ENCODE results near the gene ZNF653. TPM values are rescaled to one million over a fixed set of nuclear protein-coding genes. Genes with fewer than 3 reads are reported as not detected.
"Not testable (repeated sequence)": the region's sequence is repeated elsewhere in the genome, so short reads cannot be mapped to it uniquely, and the experiment has no call there.

The ZNF653 gene
- total RNA-seq, 2 experiments from 2014 or later = 14.1 to 21.5 TPM

DNA sequence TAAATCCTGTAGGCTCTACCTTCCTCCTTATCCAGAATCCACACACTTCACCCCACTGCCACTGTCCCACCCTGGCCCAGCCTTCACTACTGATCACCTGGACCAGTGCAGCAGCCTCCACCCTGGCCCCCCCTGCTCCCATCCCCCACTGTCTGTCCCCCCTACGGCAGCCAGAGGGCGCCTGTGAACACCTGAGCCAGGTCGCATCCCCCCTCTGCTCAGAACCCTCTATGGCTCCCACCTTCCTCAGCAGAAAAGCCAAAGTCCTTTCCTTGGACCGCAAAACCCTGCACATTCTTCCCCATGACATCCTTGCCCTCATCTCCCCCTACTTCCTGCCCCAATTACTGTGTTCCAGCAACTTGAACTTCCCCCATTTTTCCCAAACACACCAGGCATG, 45.4 kb downstream of the ZNF653 start:
- H3K4me3 ChIP-seq (ENCODE audit: low read depth, low read length, poor library complexity, severe bottlenecking) = no peak overlapping the region
- TF ChIP-seq, protein P1, sequence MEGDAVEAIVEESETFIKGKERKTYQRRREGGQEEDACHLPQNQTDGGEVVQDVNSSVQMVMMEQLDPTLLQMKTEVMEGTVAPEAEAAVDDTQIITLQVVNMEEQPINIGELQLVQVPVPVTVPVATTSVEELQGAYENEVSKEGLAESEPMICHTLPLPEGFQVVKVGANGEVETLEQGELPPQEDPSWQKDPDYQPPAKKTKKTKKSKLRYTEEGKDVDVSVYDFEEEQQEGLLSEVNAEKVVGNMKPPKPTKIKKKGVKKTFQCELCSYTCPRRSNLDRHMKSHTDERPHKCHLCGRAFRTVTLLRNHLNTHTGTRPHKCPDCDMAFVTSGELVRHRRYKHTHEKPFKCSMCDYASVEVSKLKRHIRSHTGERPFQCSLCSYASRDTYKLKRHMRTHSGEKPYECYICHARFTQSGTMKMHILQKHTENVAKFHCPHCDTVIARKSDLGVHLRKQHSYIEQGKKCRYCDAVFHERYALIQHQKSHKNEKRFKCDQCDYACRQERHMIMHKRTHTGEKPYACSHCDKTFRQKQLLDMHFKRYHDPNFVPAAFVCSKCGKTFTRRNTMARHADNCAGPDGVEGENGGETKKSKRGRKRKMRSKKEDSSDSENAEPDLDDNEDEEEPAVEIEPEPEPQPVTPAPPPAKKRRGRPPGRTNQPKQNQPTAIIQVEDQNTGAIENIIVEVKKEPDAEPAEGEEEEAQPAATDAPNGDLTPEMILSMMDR (conservative IDR thresholded peaks at IDR 0.05; ENCODE audit: low read length) = peak; percentile 54
- TF ChIP-seq EZH2phosphoT487 (IDR thresholded peaks at IDR 0.05; ENCODE audit: borderline replicate concordance, low read depth, low read length) = no peak
- ChIA-PET POLR2A (no interaction called here), CTCF (ENCODE audit: unreplicated experiment) (no interaction called here)
- H2AFZ ChIP-seq (ENCODE audit: low read length) = no peak overlapping the region
- no peaks in the 10 kb centered on the region for H3K9me2 ChIP-seq (ENCODE audit: insufficient read depth, low read length)
- no peak overlapping the region for H3K27ac ChIP-seq (ENCODE audit: low read depth, low read length, poor library complexity, severe bottlenecking)
- intact Hi-C loops (cut with micrococcal nuclease; ENCODE audit: unreplicated experiment) = no loop called here
- no peaks in the 10 kb centered on the region for H3K9me3 ChIP-seq (ENCODE audit: low read length)
- H3K36me3 ChIP-seq (ENCODE audit: insufficient read depth, low read length) = no peaks in the 10 kb centered on the region
- no peaks in the 10 kb centered on the region for H3K4me1 ChIP-seq (ENCODE audit: insufficient read depth, low read length, poor library complexity, severe bottlenecking)
- BruUV-seq (replicated peaks) = no TSS peak
- H4K20me1 ChIP-seq (ENCODE audit: insufficient read depth, low read length) = no peaks in the 10 kb centered on the region
- H3K79me2 ChIP-seq (ENCODE audit: insufficient read depth, low read depth, low read length) = no peaks in the 10 kb centered on the region
- no peak overlapping the region for H3K4me2 ChIP-seq (ENCODE audit: low read length)
- DNase-seq (ENCODE audit: low spot score) = no peak

DNA sequence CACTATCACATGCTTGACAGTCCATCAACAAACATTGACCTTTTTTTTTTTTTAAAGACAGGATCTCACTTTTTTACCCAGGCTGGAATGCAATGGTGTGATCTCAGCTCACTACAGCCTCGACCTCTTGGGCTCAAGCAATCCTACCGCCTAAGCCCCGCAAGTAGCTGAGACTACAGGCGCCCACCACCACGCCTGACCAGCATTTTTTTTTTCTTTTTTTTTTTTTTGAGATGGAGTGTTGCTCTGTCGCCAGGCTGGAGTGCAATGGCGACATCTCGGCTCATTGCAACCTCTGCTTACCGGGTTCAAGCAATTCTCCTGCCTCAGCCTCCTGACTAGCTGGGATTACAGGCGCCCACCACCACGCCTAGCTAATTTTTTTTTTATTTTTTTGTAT, 46.7 kb downstream of the ZNF653 start:
- H3K9me2 ChIP-seq (ENCODE audit: insufficient read depth, low read length); BruUV-seq (replicated peaks); H3K36me3 ChIP-seq (ENCODE audit: insufficient read depth, low read length); H3K9me3 ChIP-seq (ENCODE audit: low read length); DNase-seq (ENCODE audit: low spot score); H3K27ac ChIP-seq (ENCODE audit: low read depth, low read length, poor library complexity, severe bottlenecking); H4K20me1 ChIP-seq (ENCODE audit: insufficient read depth, low read length); H3K4me2 ChIP-seq (ENCODE audit: low read length); intact Hi-C loops (cut with micrococcal nuclease; ENCODE audit: unreplicated experiment); H3K79me2 ChIP-seq (ENCODE audit: insufficient read depth, low read depth, low read length); CTCF ChIA-PET (ENCODE audit: unreplicated experiment); H2AFZ ChIP-seq (ENCODE audit: low read length); H3K4me1 ChIP-seq (ENCODE audit: insufficient read depth, low read length, poor library complexity, severe bottlenecking); H3K4me3 ChIP-seq (ENCODE audit: low read depth, low read length, poor library complexity, severe bottlenecking): not testable (repeated sequence)
- POLR2A ChIA-PET = interaction anchor here (0.7 kb wide), 1 partner anchor 59 kb away, joined by 3 read pairs; no protein-coding TSS in a partner anchor

DNA sequence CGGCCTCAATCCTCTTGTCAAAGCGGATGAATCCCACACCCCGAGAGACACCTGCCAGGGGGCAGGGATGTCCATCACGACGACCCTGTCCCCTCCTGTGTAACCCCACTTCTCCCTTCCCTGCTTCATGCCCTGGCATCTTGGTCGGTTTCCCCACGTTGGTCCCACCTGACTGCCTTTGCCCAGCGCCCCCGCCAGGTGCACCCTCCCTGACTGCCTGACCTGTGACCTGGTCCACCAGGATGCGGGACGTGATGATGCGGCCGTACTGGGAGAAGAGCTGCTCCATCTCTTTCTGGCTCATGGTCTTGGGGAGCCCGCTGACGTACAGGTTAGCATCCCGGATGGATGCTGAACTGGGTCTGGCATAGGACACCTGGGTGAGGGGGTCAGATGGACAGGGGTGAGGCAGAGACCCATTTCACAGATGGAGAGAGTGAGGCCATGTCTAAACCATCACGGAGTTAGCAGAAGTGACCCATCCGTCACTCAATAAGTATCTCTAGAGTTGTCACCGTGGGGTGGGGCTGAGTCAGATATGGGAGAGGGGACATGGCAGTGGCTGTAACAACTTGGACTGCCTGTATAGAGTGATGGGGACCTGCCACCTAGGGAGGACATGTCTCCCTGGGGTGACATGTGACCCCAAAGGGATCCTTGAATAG, 47.3 kb downstream of the ZNF653 start:
- Histone ChIP-seq H2AFZ (ENCODE audit: low read length) (no peak overlapping the region), H3K4me2 (ENCODE audit: low read length) (no peak overlapping the region), H3K27ac (ENCODE audit: low read depth, low read length, poor library complexity, severe bottlenecking) (no peak overlapping the region), H3K36me3 (ENCODE audit: insufficient read depth, low read length) (no peaks in the 10 kb centered on the region), H3K4me1 (ENCODE audit: insufficient read depth, low read length, poor library complexity, severe bottlenecking) (no peaks in the 10 kb centered on the region), H3K79me2 (ENCODE audit: insufficient read depth, low read depth, low read length) (no peaks in the 10 kb centered on the region), H3K9me2 (ENCODE audit: insufficient read depth, low read length) (no peaks in the 10 kb centered on the region), H4K20me1 (ENCODE audit: insufficient read depth, low read length) (no peaks in the 10 kb centered on the region), H3K4me3 (ENCODE audit: low read depth, low read length, poor library complexity, severe bottlenecking) (no peak overlapping the region), H3K9me3 (ENCODE audit: low read length) (no peaks in the 10 kb centered on the region)
- no TSS peak for BruUV-seq (replicated peaks)
- POLR2A ChIA-PET = interaction anchor here (0.7 kb wide), 1 partner anchor 59 kb away, joined by 3 read pairs; no protein-coding TSS in a partner anchor
- TF ChIP-seq EZH2phosphoT487 (IDR thresholded peaks at IDR 0.05; ENCODE audit: borderline replicate concordance, low read depth, low read length) = no peak
- TF ChIP-seq, protein P1 (conservative IDR thresholded peaks at IDR 0.05; ENCODE audit: low read length) = no peak
- CTCF ChIA-PET (ENCODE audit: unreplicated experiment) = no interaction called here
- DNase-seq (ENCODE audit: low spot score) = no peak
- intact Hi-C loops (cut with micrococcal nuclease; ENCODE audit: unreplicated experiment) = no loop called here

All from OCI-LY7 (cell line).